H1 (cell line): Measurements from ENCODE around the gene OTOS.

Experiments
- ATF2 ChIP-seq: IDR thresholded peaks from 2 replicates; pipeline ENCODE4 v1.6.1; 2012; ENCODE audit warnings: low read length, inconsistent platforms
- CTCF ChIP-seq, 3 experiments: IDR thresholded peaks; 1 replicate in 2 of 3; 2 replicates in 1 of 3; pipeline versions ENCODE4 v1.5.1 to v1.6.1; 2011; ENCODE audit warnings: low read length in 3 of 3, mild to moderate bottlenecking in 3 of 3, inconsistent platforms in 2 of 3, low read depth in 1 of 3, moderate library complexity in 1 of 3; ENCODE audit not compliant: insufficient read depth in 1 of 3; ENCODE audit errors: control extremely low read depth in 1 of 3
- EGR1 ChIP-seq: IDR thresholded peaks from 2 replicates; pipeline ENCODE4 v1.6.1; 2011; ENCODE audit warnings: low read depth, low read length, borderline replicate concordance
- EZH2 ChIP-seq: fragments of 200-600 bp; sonication (generic); IDR thresholded peaks from 2 replicates; pipeline ENCODE4 v1.7.1; 2012; ENCODE audit warnings: low read depth, mild to moderate bottlenecking, moderate library complexity, low read length, inconsistent platforms; ENCODE audit not compliant: severe bottlenecking
- HDAC6 ChIP-seq: IDR thresholded peaks from one replicate; pipeline ENCODE4 v1.7.1; 2012; ENCODE audit warnings: low read depth, mild to moderate bottlenecking, inconsistent platforms, low read length, moderate library complexity
- POLR2A ChIP-seq, 2 experiments: IDR thresholded peaks; 1 replicate in 1 of 2; 2 replicates in 1 of 2; pipeline ENCODE4 v1.6.1; 2011; ENCODE audit warnings: low read depth in 2 of 2, low read length in 2 of 2, mild to moderate bottlenecking in 2 of 2; ENCODE audit errors: control extremely low read depth in 1 of 2
- POLR2AphosphoS5 ChIP-seq: IDR thresholded peaks from 2 replicates; pipeline ENCODE4 v1.6.1; 2011; ENCODE audit warnings: low read depth, low read length
- SRF ChIP-seq: IDR thresholded peaks from 2 replicates; pipeline ENCODE4 v1.6.1; 2011; ENCODE audit warnings: mild to moderate bottlenecking, low read depth, low read length, moderate library complexity
- YY1 ChIP-seq: IDR thresholded peaks from 2 replicates; pipeline ENCODE4 v1.6.1; 2011; ENCODE audit warnings: low read depth, mild to moderate bottlenecking, low read length

DNA sequence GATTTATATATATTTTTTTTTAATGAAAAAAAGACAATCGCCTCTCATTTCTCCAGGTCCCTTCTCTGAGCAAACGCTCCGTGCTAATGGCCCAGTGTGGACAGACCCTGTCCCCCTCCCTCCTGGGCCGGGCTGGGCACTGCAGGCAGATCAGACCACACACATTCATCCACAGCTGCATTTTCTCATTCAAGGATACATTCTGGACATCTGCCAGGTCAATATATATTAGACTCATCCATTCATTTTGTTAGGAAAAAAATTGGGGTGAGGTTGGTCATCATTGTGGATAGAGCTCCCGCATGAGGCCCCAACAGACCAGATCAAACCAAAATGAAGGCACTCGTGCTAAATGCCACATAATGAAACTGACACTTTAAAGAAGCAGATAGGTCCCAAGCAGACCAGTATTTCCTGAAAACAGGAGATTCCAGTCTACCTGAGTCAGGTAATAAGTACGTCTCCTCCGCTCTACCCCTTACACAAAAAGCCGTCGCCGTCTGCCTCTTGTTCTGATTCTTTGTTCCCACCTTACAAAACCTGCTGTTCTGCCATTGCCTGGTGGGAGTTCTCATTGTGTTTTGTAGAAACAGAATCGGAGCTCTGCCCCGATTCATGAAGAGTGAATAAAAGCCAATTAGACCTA is 15.4 kb upstream of the OTOS start:
- TF ChIP-seq POLR2AphosphoS5 (no peak), EZH2 (no peak), CTCF (IDR thresholded peaks at IDR 0.05; ENCODE audit: control extremely low read depth in 1 of 3, insufficient read depth in 1 of 3, low read depth in 1 of 3, low read length in 3 of 3) (no peak), POLR2A (IDR thresholded peaks at IDR 0.05; ENCODE audit: control extremely low read depth in 1 of 2, low read depth in 2 of 2, low read length in 2 of 2) (no peak), HDAC6 (no peak), YY1 (no peak), SRF (no peak), ATF2 (no peak), EGR1 (no peak)
